ENCODE data around the gene GEMIN8. TPM values are rescaled to one million over a fixed set of nuclear protein-coding genes. Genes with fewer than 3 reads are reported as not detected.

Gene GEMIN8
- total RNA-seq, 2 donors from 2014 or later: 18.4 to 34.9 TPM

DNA sequence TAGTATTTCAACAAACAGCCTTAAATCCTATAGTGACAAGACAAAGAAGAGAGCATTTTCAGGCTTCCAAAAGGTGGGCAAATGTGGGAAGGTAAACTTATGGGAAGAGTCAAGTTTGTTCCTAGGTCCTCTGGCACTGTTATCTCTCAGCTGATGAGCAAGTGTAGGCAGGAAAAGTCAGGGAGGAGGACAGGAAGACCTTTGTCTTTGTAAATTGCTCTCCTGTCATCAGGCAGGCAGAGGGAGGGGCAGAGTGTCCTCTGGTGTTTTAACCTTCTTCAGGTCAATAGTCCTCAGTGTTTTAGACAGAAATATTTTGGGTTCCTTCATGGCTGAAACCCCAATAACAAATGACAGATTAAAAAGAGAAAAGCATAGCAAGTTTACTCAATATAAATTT is 13.5 kb upstream of the GEMIN8 start:
- intact Hi-C loops (cut with DNase I): no loop called here
- H3K27ac ChIP-seq: no peak overlapping the region
- no peaks in the 10 kb centered on the region for H3K4me1 ChIP-seq
- H3K27me3 ChIP-seq: no peaks in the 10 kb centered on the region
- no peaks in the 10 kb centered on the region for H3K36me3 ChIP-seq (replicated peaks in 1 of 2; ENCODE audit: insufficient read depth in 1 of 2, low read depth in 2 of 2)
- no peaks in the 10 kb centered on the region for H3K9me3 ChIP-seq
- DNase-seq (no peak), ATAC-seq (no peak)
- H3K4me3 ChIP-seq: no peak overlapping the region
- TF ChIP-seq, protein P1, sequence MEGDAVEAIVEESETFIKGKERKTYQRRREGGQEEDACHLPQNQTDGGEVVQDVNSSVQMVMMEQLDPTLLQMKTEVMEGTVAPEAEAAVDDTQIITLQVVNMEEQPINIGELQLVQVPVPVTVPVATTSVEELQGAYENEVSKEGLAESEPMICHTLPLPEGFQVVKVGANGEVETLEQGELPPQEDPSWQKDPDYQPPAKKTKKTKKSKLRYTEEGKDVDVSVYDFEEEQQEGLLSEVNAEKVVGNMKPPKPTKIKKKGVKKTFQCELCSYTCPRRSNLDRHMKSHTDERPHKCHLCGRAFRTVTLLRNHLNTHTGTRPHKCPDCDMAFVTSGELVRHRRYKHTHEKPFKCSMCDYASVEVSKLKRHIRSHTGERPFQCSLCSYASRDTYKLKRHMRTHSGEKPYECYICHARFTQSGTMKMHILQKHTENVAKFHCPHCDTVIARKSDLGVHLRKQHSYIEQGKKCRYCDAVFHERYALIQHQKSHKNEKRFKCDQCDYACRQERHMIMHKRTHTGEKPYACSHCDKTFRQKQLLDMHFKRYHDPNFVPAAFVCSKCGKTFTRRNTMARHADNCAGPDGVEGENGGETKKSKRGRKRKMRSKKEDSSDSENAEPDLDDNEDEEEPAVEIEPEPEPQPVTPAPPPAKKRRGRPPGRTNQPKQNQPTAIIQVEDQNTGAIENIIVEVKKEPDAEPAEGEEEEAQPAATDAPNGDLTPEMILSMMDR (IDR thresholded peaks at IDR 0.05): no peak
- no peak for TF ChIP-seq POLR2A (IDR thresholded peaks at IDR 0.05)

DNA sequence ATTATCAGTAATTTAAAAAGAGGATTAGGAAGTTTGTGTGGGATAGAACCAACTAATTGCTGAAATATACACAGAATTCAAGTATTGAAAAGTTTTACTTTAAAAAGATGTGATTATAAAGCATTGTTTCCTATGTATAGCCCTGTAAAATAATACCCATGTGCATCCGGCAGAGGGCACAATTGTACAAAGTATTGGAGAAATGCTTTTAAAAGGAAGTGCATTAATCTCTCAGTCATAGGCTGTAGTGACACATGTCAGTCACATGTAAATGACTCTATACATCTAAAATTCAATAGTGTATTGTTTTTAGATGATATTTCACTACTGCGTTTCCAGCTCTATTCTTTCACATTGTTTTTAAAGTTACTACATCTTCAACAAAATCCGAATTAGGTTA is 9.7 kb upstream of the GEMIN8 start:
- 27 to 33% methylated on average over 3 of the region's 3 CpGs for WGBS, 2 donors
- no peaks in the 10 kb centered on the region for H3K9me3 ChIP-seq
- intact Hi-C loops (cut with DNase I): no loop called here
- H3K27ac ChIP-seq: no peak overlapping the region
- no peaks in the 10 kb centered on the region for H3K4me1 ChIP-seq
- DNase-seq (peak; percentile 52 to 74 (median 62)), ATAC-seq (no peak)
- H3K4me3 ChIP-seq: no peak overlapping the region
- TF ChIP-seq POLR2A (IDR thresholded peaks at IDR 0.05): no peak
- TF ChIP-seq, protein P1 (IDR thresholded peaks at IDR 0.05): peak; percentile 31 to 84 (median 56)
- no peaks in the 10 kb centered on the region for H3K27me3 ChIP-seq
- no peaks in the 10 kb centered on the region for H3K36me3 ChIP-seq (replicated peaks in 1 of 2; ENCODE audit: insufficient read depth in 1 of 2, low read depth in 2 of 2)

DNA sequence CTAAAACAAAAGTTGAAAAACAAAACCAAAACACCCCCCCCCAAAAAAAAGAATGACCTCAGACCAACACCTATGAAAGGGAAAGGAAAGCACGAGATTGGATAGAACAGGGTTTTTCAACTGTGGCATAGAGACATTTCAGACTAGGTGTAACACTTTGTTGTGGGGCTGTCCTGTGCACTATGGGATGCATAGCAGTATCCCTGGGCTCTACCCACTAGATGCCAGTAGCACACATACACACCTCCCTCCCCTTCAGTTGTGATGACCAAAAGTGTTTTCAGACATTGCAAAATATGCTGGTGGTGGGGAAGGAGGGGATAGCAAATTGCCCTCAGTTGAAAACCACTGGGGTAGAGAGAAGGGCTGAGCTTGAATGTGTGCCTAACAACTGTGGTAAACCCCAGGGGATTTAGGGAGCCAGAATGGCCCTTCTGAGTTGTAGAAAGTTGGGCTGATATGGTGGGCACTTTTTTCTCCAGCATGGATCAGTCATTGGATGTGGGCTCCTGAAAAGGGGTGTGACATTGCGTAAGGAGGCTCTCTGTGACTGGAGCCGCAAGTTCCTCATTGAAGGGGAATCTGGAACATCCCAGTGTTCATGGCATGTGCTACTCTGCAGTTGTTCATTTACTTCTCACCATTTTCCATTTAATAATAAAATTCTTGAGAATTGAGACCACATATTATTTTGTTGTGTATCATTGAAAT is 8.8 kb upstream of the GEMIN8 start:
- no peaks in the 10 kb centered on the region for H3K9me3 ChIP-seq
- no peak for DNase-seq
- H3K4me3 ChIP-seq: no peak overlapping the region
- TF ChIP-seq, protein P1 (IDR thresholded peaks at IDR 0.05): no peak
- TF ChIP-seq POLR2A (IDR thresholded peaks at IDR 0.05): no peak
- intact Hi-C loops (cut with DNase I): no loop called here
- no peak for ATAC-seq
- 59 to 66% methylated on average over 3 of the region's 3 CpGs for WGBS, 2 donors
- no peaks in the 10 kb centered on the region for H3K4me1 ChIP-seq
- H3K36me3 ChIP-seq (replicated peaks in 1 of 2; ENCODE audit: insufficient read depth in 1 of 2, low read depth in 2 of 2): no peaks in the 10 kb centered on the region
- no peak overlapping the region for H3K27ac ChIP-seq
- H3K27me3 ChIP-seq: no peaks in the 10 kb centered on the region

DNA sequence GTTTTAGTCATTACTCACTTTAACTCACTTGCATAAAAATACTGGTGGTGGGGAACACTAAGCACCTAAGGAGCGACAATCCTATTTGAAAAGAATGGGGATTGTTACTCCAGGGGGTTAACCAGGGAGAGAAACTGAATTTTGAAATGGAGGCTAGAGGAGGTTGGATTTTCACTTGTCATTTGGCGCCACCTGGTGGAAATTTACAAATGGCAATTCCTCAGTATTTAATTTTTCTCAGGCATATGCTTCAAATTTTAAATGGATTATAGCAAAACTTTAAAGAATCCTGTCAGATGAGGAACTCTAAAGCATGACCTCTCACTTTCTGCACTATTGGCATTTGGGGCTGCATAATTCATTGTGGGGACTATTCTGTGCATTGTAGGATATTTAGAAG is 2.7 kb upstream of the GEMIN8 start:
- no peak for TF ChIP-seq POLR2A (IDR thresholded peaks at IDR 0.05)
- TF ChIP-seq, protein P1 (IDR thresholded peaks at IDR 0.05): peak; percentile 43 to 93 (median 71)
- intact Hi-C loops (cut with DNase I): loop anchor here (5.0 kb wide), 1 partner anchor 525 kb away; no protein-coding TSS in a partner anchor
- no peaks in the 10 kb centered on the region for H3K9me3 ChIP-seq
- no peaks in the 10 kb centered on the region for H3K27me3 ChIP-seq
- H3K4me3 ChIP-seq: no peak overlapping the region
- H3K27ac ChIP-seq: peak overlapping the region in 2 of 4 donors; percentile 36 to 37
- peaks cover 14% of the 10 kb centered on the region for H3K4me1 ChIP-seq
- no peak for ATAC-seq
- H3K36me3 ChIP-seq (replicated peaks in 1 of 2; ENCODE audit: insufficient read depth in 1 of 2, low read depth in 2 of 2): no peaks in the 10 kb centered on the region
- WGBS, 2 donors: 0% methylated on average over 2 of the region's 2 CpGs
- DNase-seq: peak; percentile 57 to 70 (median 62)

DNA sequence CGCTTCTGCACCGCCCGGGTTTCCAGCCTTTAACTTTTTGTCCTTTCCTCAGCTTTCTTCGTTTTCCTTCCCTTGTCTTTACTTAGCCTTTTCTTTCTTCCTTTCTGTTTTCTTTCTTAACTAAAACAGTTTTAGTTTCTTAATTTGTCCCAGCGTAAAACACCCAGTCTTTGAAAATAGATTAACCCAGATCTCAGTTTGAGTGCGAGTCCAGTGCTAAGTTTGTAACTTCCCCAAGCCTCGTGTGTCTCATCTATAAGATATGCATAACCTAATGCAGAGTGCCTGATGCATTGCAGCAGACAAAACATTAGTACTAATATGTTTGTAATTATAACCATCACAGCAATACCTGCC is 460 bp upstream of the GEMIN8 start:
- DNase-seq: no peak
- Histone ChIP-seq H3K27me3 (no peaks in the 10 kb centered on the region), H3K9me3 (no peaks in the 10 kb centered on the region), H3K36me3 (replicated peaks in 1 of 2; ENCODE audit: insufficient read depth in 1 of 2, low read depth in 2 of 2) (no peaks in the 10 kb centered on the region), H3K4me3 (peak overlapping the region; percentile 14 to 52), H3K27ac (peak overlapping the region; percentile 66 to 91 (median 82)), H3K4me1 (peaks cover 21% of the 10 kb centered on the region)
- no peak for TF ChIP-seq POLR2A (IDR thresholded peaks at IDR 0.05)
- TF ChIP-seq, protein P1 (IDR thresholded peaks at IDR 0.05): no peak
- WGBS, 2 donors: 1% methylated on average over 5 to 7 of the region's 7 CpGs
- intact Hi-C loops (cut with DNase I): loop anchor here (5.0 kb wide), 1 partner anchor 523 kb away; no protein-coding TSS in a partner anchor
- no peak for ATAC-seq

All from body of pancreas (tissue), 4 donors.